ENCODE measurements around the gene PDE11A. TPM values are rescaled to one million over a fixed set of nuclear protein-coding genes. Genes with fewer than 3 reads are reported as not detected.

PDE11A gene
- total RNA-seq, 4 donors from 2014 or later, result 1.7 TPM; not detected in 3

GRCh38 chr2:177765698-177766097 lies 306.9 kb downstream of the PDE11A start:
- DNase-seq (ENCODE audit: low spot score in 2 of 2), result no peak
- 88 to 97% methylated on average over 2 of the region's 2 CpGs for WGBS, 2 donors

DNA sequence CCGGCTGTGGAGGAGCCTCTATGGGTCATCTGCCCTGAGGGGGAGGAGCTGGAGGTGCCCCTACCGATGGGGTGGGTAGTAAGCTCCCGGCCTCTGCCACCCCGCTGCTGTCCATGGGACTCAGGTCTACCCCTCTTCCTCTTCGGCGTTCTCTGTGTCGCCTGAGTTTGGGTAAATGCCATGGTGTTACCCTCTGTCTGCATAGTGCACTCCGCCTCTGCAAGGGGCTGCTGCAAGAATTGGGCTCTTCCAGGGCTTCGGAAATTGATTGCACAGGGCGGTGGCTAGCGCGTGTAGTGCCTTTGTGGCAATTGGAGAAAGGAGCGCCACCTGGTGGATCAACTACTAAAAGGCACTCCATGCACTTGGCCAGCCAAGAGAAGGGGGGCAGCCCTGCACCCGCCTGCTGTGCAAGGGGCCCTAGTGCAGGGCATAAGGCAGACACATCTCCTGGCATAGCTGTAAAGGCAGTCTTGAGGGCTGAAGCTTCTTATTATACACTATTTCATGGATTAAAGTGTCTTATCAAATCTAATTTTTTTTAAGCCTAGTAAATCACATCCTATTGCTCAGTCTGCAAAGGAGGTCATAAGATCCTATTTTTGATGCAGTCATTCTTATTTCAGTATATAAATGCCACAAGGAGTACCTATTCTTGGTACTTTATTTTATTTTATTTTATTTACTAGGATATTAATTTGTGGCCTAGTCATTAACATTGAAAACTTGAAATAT lies 308.9 kb downstream of the PDE11A start:
- no peaks in the 10 kb centered on the region for H3K36me3 ChIP-seq
- peaks cover 0 to 13% (median 0%) of the 10 kb centered on the region in 4 donors for H3K4me1 ChIP-seq
- H3K27me3 ChIP-seq, result no peaks in the 10 kb centered on the region
- TF ChIP-seq, protein P1, sequence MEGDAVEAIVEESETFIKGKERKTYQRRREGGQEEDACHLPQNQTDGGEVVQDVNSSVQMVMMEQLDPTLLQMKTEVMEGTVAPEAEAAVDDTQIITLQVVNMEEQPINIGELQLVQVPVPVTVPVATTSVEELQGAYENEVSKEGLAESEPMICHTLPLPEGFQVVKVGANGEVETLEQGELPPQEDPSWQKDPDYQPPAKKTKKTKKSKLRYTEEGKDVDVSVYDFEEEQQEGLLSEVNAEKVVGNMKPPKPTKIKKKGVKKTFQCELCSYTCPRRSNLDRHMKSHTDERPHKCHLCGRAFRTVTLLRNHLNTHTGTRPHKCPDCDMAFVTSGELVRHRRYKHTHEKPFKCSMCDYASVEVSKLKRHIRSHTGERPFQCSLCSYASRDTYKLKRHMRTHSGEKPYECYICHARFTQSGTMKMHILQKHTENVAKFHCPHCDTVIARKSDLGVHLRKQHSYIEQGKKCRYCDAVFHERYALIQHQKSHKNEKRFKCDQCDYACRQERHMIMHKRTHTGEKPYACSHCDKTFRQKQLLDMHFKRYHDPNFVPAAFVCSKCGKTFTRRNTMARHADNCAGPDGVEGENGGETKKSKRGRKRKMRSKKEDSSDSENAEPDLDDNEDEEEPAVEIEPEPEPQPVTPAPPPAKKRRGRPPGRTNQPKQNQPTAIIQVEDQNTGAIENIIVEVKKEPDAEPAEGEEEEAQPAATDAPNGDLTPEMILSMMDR (IDR thresholded peaks at IDR 0.05), result peak; percentile 67 to 83 (median 75)
- TF ChIP-seq EP300 (IDR thresholded peaks at IDR 0.05), result no peak
- no peaks in the 10 kb centered on the region for H3K9me3 ChIP-seq
- H3K4me3 ChIP-seq, result no peak overlapping the region
- 28 to 31% methylated on average over 10 to 13 of the region's 14 CpGs for WGBS, 2 donors
- DNase-seq (ENCODE audit: low spot score in 2 of 2), result peak; percentile 51 to 80
- no peak overlapping the region for H3K27ac ChIP-seq

More at GRCh38 chr2:177765698-177766097, 306.9 kb downstream of the PDE11A start:
- peaks cover 0 to 7% (median 0%) of the 10 kb centered on the region in 4 donors for H3K4me1 ChIP-seq
- no peaks in the 10 kb centered on the region for H3K9me3 ChIP-seq
- H3K36me3 ChIP-seq, result no peaks in the 10 kb centered on the region
- TF ChIP-seq POLR2A (IDR thresholded peaks at IDR 0.05) (no peak), EP300 (IDR thresholded peaks at IDR 0.05) (no peak)
- H3K27ac ChIP-seq, result no peak overlapping the region
- H3K27me3 ChIP-seq, result no peaks in the 10 kb centered on the region
- no peak overlapping the region for H3K4me3 ChIP-seq

DNA sequence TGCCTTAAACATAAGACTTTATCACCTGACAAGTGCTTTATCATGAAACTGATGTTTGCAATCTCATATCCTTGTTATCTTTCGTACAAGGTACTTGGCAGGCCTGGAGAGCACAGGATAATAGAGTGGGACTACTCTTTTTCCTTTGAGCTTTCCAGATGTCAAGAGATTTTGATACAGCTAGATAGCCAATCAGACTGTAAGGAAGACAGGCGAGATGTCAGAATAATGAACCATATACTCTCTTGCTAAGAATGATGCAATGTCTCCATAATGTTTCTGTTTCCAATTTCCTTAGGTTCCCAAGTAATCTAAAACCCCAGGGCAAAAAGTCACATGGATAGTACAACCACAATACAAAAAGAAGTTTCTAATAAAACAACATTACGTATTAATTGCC lies 313.1 kb downstream of the PDE11A start:
- 51 to 63% methylated on average over 3 of the region's 3 CpGs for WGBS, 2 donors
- no peaks in the 10 kb centered on the region for H3K9me3 ChIP-seq
- no peaks in the 10 kb centered on the region for H3K36me3 ChIP-seq
- no peak for DNase-seq (ENCODE audit: low spot score in 2 of 2)
- TF ChIP-seq POLR2A (IDR thresholded peaks at IDR 0.05), result no peak
- TF ChIP-seq, protein P1 (IDR thresholded peaks at IDR 0.05), result no peak
- TF ChIP-seq EP300 (IDR thresholded peaks at IDR 0.05), result no peak
- H3K4me3 ChIP-seq, result no peak overlapping the region
- H3K4me1 ChIP-seq, result peaks cover 0 to 21% (median 0%) of the 10 kb centered on the region in 4 donors
- H3K27me3 ChIP-seq, result no peaks in the 10 kb centered on the region
- no peak overlapping the region for H3K27ac ChIP-seq

DNA sequence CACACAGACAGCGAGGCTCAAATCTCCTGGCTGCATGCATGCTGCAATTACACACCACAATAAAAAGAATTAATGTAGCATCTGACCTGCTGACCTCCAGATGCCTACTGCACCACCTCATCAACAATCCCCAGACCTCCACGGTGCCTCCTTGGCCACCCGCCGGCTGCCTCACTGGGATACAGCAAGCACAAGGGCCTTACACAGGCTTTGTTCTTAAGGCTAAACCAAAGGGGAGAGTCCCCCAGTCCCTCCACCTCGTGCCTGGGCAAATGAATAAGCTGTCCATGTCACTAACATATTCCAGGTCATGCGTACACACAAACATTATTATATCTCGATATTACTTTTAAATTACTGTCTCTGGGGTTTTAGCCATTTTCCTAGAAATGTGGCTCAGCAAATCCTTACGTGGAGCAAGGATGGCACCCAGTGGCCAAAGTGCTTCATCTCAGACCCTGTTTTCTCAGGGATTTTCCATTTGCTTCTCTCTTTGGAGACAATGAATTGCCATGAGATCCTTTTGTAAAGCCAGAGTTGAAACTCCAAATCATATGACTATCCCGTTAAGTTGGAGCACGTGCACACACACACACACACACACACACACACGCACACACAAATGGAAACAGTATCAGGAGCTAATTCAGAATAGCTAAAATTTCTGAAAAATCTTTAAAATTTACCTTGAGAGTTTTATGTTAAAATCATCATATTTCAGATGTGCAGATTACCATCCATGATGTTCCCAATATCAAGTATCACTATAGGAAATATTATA lies 313.8 kb downstream of the PDE11A start:
- peaks cover 0 to 26% (median 0%) of the 10 kb centered on the region in 4 donors for H3K4me1 ChIP-seq
- TF ChIP-seq EP300 (IDR thresholded peaks at IDR 0.05), result no peak
- TF ChIP-seq, protein P1 (IDR thresholded peaks at IDR 0.05), result peak; percentile 19 to 71 (median 42)
- WGBS, 2 donors, result 32% methylated on average over 11 of the region's 11 CpGs
- H3K36me3 ChIP-seq, result no peaks in the 10 kb centered on the region
- no peak overlapping the region for H3K27ac ChIP-seq
- no peak overlapping the region for H3K4me3 ChIP-seq
- H3K9me3 ChIP-seq, result no peaks in the 10 kb centered on the region
- DNase-seq (ENCODE audit: low spot score in 2 of 2), result peak in 1 of 2 donors; percentile 28
- no peaks in the 10 kb centered on the region for H3K27me3 ChIP-seq

DNA sequence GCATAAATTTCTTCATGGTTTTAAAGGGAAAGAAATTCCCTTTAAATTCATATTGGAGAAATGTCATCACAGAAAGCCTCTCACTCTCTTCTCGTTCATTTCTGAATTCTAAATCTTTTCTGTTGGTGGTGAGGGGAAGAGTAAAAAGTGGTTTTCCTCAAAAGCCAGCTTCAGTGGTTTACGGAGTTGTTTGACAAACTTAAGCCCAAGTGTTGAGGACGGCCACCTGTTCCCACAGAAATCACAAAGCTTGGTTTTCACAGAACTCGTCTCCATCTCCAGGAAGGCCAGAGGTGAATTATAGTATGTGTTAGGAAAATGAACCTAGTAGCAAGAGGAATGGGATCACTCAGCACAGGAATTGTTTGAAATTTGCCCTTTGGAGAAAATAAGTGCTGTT lies 316.2 kb downstream of the PDE11A start:
- WGBS, 2 donors, result 80 to 87% methylated on average over 4 of the region's 4 CpGs
- Histone ChIP-seq H3K4me1 (peaks cover 0 to 26% (median 0%) of the 10 kb centered on the region in 4 donors), H3K27me3 (no peaks in the 10 kb centered on the region), H3K36me3 (no peaks in the 10 kb centered on the region), H3K9me3 (no peaks in the 10 kb centered on the region), H3K27ac (no peak overlapping the region), H3K4me3 (no peak overlapping the region)
- DNase-seq (ENCODE audit: low spot score in 2 of 2), result no peak
- TF ChIP-seq, protein P1 (IDR thresholded peaks at IDR 0.05), result no peak
- TF ChIP-seq POLR2A (IDR thresholded peaks at IDR 0.05), result no peak
- no peak for TF ChIP-seq EP300 (IDR thresholded peaks at IDR 0.05)

Measured in tibial nerve (tissue), 4 donors.